SU-DHL-6 (cell line): ENCODE data around the gene EXD2.

Experiments
- EZH2phosphoT487 ChIP-seq: fragments of 200-600 bp; sonication (generic), shearing (Covaris generic); conservative IDR thresholded peaks from 2 replicates; pipeline ENCODE4 v1.6.1; 2018; ENCODE audit warnings: mild to moderate bottlenecking, antibody characterized with exemption, low read length, moderate library complexity, mixed read lengths
- TF ChIP-seq, protein P1 (sequence below): fragments of 200-600 bp; sonication (generic); IDR thresholded peaks from one replicate; pipeline ENCODE4 v1.5.1; 2017; ENCODE audit warnings: antibody characterized with exemption, mild to moderate bottlenecking, low read length, moderate library complexity; ENCODE audit not compliant: insufficient read depth, poor library complexity, severe bottlenecking

DNA sequence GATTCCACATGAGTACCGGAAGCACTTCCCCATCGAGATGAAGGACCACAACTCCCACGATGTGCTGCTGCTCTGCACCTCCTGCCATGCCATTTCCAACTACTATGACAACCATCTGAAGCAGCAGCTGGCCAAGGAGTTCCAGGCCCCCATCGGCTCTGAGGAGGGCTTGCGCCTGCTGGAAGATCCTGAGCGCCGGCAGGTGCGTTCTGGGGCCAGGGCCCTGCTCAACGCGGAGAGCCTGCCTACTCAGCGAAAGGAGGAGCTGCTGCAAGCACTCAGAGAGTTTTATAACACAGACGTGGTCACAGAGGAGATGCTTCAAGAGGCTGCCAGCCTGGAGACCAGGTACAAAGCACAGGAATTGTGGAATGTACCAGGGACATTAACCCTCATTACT lies 46.3 kb downstream of the EXD2 start:
- TF ChIP-seq, protein P1, sequence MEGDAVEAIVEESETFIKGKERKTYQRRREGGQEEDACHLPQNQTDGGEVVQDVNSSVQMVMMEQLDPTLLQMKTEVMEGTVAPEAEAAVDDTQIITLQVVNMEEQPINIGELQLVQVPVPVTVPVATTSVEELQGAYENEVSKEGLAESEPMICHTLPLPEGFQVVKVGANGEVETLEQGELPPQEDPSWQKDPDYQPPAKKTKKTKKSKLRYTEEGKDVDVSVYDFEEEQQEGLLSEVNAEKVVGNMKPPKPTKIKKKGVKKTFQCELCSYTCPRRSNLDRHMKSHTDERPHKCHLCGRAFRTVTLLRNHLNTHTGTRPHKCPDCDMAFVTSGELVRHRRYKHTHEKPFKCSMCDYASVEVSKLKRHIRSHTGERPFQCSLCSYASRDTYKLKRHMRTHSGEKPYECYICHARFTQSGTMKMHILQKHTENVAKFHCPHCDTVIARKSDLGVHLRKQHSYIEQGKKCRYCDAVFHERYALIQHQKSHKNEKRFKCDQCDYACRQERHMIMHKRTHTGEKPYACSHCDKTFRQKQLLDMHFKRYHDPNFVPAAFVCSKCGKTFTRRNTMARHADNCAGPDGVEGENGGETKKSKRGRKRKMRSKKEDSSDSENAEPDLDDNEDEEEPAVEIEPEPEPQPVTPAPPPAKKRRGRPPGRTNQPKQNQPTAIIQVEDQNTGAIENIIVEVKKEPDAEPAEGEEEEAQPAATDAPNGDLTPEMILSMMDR, result no peak
- TF ChIP-seq EZH2phosphoT487, result no peak
